GM19239 (cell line): ENCODE data around the gene SLC9A9.
A peak's percentile ranks its signal among the peaks of the same experiment; 100 is the strongest.
"Not testable (repeated sequence)": the region's sequence is repeated elsewhere in the genome, so short reads cannot be mapped to it uniquely, and the experiment has no call there.

ENCODE experiments used
- DNase-seq: peaks from one replicate; pipeline ENCODE4 v3.0.0; 2011; ENCODE audit warnings: low spot score; ENCODE audit not compliant: insufficient read length
- FAIRE-seq: peaks from 2 replicates; lab custom pipeline; 2011; peaks lifted over from hg19 to GRCh38; lab: Jason Lieb, UNC

Gene SLC9A9

DNA sequence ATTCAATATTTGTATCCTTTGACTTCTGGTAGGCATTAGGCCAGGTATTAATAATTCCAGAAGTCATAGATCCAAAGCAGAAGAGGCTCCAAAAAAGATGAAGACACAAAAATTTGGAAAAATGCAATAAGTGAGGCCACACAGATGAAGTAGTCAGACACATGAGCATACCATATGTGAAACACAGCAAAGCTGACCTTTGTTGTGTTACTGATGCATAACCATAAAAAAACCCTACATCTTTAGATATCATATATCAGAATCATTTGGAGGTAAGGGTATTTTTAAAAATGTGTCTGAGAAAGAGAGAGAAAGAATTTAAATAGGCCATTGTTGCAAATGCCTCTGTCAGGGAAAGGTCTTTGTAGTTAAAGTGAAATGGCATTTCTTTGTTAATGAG, 314.9 kb downstream of the SLC9A9 start:
- peak; percentile 44 for FAIRE-seq
- DNase-seq, result no peak

DNA sequence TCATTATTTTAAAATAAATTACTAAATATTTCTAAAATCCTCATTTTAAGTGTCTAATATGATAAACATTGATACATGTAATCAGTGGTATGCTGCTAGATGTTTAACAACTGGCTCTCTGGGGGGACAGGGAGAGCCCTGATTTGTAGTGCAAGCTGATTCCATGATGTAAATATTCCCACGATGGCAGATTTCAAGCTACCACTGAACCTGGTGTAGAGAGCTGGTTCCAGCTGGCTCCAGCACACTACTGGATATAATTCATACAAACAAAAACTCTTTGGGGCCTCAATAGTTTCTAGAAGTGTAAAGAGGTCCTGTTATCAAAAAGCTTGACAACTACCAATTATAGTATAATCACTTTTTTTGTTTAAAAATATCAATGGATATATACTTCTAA, 316.2 kb downstream of the SLC9A9 start:
- FAIRE-seq (no peak), DNase-seq (no peak)

DNA sequence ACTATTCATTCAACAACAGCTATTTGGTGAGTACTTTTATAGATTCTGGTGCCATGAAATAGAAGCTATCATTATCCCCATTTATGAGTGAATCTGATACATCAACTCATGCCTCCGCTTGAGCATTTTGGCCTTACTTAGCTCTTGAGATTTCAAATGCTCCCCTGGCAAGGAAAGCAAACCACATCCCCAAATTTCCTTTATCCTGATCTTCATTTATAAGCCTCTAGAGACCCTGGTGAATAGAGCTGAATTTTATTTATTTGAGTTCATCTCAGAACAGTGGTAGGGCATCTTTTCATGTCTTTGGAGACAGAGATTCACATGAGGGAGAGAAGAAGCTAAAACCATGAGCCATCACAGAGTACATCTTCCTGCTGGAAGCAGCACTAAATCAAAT, 317.2 kb downstream of the SLC9A9 start:
- DNase-seq (no peak), FAIRE-seq (no peak)

- FAIRE-seq, result peak; percentile 84
- DNase-seq, result no peak
These were observed 318.5 kb downstream of the SLC9A9 start for GRCh38 chr3:143529798-143530197.

DNA sequence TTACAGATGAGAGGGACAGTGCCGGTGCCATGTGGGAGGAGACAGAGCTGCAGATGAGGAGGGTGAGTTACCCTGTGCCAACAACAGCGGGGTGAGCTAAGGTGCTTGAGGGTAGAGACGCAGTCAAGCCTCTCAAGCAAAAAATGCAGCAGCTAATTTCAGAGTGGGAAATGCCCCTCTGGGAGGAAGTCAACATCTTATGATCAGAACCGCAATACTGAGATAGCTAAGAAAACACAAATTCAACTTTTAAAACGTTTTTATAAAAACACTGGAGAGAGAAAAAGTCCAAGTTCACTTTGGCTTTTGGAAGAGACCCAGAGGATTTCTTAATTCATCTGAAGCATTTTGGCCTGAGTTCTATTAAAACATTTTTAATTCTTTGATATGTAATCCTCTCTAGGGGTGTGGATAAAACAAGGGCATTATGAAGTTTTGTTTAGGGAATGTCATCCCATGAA, 319.2 kb downstream of the SLC9A9 start:
- FAIRE-seq (peak; percentile 71), DNase-seq (no peak)

GRCh38 chr3:143526011-143526545, 322.2 kb downstream of the SLC9A9 start:
- FAIRE-seq (peak; percentile 33), DNase-seq (no peak)

- DNase-seq, result no peak
These were observed 322.9 kb downstream of the SLC9A9 start for GRCh38 chr3:143525408-143525807.

DNA sequence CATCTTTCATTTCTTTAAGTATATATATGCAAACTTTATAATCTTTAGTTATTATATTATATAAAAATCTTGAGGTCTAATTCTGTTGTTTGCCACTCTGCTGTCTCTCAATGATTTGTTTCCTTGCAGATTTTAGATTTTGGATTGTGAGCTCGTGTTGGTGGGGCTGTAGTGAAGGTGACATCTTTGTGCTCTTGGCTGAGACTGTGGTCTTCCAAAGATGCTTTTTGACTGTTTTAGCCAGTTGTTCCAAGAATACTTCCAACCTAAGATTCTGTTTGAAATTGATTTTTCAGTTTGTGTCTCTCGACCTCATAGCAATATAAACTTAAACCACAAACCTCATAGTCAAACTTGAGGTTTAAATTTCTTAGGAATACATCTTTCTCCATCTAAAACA, 326.5 kb downstream of the SLC9A9 start:
- FAIRE-seq, result no peak
- no peak for DNase-seq

More at GRCh38 chr3:143525408-143525807, 322.9 kb downstream of the SLC9A9 start:
- no peak for FAIRE-seq

DNA sequence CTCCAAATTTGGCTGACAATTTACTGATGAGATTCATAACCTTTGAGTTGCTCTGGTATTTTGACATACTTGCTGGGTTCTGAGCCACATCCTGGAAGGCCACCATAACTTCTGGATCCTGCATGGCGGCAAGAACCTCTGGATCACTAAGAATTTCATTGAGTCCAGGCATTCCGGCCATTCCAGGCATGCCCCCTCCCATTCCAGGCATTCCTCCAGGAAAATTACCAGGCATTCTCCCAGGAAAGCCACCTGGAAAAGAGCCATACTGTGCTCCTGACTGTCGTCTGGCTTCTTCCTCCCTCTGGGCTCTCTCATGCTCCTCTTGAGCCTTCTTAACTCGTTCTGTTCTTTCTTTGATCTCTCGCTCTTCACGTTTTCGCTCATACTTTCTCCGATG, 331.1 kb downstream of the SLC9A9 start:
- not testable (repeated sequence) for FAIRE-seq, DNase-seq

- DNase-seq, result no peak
- FAIRE-seq, result no peak
These were observed 333.4 kb downstream of the SLC9A9 start for GRCh38 chr3:143514874-143515273.

GRCh38 chr3:143514109-143514508, 334.2 kb downstream of the SLC9A9 start:
- DNase-seq, result no peak
- FAIRE-seq, result no peak

DNA sequence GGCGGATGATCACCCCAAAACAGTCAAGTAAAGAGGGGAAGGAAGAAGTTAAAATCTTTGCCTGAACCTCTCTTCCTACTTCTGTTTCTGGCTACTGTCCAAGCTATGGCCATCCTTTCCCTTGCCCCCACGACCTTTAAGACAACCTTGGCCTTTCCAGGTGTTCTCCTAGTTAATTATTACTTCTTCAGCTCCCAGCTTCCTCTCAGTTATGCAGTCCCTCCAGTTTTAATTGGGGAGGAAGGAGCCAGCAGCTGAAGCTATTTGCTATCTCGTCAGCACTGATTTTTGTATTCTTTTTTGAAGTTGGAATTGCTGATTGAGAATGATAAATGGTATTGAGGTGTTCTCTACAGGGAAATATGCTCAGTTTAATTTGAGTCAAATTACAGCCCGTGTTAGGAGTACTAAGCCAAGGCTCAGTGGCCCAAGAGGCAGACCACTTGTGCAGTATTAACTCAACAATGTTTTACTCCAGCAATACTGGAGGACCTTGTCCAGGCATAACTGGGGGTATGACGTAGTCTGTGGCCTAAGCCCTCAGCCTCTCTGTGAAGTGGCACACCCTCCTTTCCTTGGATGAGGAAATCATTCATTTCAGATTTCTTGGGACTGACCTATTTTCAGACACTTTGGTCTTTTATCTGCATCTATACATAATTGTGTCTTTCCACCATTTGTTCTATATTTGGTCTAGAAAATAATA, 336.9 kb downstream of the SLC9A9 start:
- DNase-seq (no peak), FAIRE-seq (no peak)

DNA sequence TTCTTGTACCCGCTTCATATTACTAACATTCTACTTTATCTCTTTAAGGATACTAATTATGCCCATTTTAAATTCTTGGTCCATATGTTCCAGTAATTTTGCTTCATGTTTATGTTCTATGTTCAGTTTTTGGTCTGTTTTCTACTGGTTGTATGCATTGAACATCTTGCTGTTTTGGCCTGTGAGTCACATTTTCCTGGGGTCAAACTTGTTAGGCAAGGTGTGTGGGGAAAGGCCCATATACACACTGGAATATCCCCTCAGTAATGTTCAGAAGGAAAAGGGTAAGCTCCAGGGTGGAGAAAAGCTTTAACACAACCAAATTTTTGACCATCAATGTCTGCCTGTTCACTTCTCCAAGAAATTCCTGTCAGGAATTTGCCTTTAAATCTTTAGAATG, 337.7 kb downstream of the SLC9A9 start:
- FAIRE-seq (no peak), DNase-seq (no peak)

DNA sequence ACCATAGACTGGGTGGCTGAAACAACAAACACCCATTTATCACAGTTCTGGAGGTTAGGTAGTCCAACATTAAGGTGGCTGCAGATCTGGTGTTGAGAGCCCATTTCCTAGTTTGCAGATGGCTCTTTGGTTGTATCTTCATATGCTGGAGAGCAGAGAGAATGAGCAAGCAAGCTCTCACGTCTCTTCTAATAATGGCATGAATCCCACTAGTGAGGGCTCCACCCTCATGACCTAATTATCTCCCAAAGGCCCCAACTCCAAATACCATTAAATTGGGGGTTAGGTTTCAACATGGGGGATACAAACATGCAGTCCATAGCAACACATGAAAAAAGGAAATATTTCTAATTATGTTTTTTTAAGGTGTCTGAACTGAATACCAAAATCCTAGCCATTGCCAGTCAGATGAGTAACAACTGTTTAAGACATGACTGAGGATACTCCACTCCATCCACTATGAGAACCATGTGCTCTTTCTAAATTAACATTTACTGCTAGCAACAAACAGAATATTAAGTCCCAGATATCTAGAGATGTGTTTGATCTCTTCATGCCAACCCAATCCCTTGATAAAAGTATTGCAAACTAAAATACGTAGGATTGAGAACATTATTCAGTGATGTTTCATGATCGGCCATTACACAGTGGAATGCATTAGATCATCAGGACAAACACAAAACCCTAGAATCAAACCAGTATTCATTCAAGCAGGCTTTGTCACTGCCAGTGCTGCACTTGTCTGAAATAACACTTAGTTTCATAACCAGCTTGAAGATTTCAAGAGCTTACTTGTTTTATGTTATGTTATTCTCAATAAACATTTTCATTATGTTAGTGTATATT, 340.3 kb downstream of the SLC9A9 start:
- DNase-seq, result no peak

GRCh38 chr3:143506190-143506589, 342.1 kb downstream of the SLC9A9 start:
- no peak for DNase-seq
- FAIRE-seq, result no peak

More for the DNA sequence above, 340.3 kb downstream of the SLC9A9 start:
- peak; percentile 51 for FAIRE-seq

- no peak for DNase-seq
- FAIRE-seq, result no peak
These were observed 344.9 kb downstream of the SLC9A9 start for GRCh38 chr3:143503325-143503885.

GRCh38 chr3:143502081-143502480, 346.2 kb downstream of the SLC9A9 start:
- FAIRE-seq (no peak), DNase-seq (no peak)

DNA sequence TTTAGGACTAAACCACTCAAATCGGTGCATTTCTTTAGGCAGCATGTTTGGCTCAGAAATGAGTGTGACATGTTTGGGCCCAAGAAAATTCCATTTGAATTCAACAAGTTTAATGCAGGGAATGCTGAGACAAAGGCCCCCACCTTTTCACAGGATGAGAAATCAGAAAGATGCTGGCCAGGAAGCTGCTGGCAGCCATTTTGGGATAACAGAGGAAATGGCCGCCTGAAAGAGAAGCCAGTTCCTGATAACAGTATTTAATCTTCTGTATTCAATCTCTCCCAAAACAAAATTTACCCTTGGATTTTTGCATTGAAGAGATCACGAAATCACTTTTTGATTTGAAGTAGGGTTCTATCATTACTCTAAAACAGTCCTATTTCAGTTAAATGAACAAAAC, 350.9 kb downstream of the SLC9A9 start:
- FAIRE-seq (no peak), DNase-seq (no peak)

DNA sequence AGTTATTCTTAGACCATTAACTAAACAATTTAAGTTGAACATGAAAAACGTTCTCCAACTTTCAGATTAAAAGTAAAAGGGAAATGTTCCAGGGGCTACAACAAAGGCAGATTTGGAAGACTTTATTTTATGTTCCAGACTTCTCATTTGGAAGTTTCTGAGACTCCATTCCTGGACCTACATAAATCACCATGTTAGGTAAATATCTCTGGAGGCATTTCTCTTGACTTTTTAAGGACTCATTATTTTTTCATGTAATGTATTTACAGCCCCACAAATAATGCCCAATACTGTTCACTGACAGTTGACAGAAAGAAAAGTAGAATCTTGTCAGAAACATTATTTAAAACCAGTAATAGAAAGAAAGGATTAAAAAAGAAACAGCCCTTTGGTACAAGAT, 352.1 kb downstream of the SLC9A9 start:
- FAIRE-seq, result no peak

GRCh38 chr3:143495527-143495926, 352.7 kb downstream of the SLC9A9 start:
- FAIRE-seq (no peak), DNase-seq (no peak)

More for the DNA sequence above, 352.1 kb downstream of the SLC9A9 start:
- DNase-seq, result no peak

DNA sequence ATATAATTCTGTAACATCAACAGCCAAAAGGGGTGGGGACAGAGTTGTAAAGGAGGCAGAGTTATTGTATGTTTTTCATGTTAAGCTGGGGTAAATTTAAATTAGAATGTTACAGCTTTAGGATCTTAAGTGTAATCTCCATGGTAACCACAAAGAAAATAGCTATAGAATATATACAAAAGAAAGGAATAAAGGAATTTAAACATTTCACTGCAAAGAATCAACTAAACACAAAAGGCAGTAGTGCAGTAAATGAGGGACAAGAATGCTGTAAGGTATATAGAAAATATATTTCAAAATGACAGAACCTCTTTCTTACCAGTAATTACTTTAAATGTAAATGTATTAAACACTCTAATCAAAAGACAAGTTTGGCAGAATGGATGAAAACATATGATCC, 361.7 kb downstream of the SLC9A9 start:
- no peak for DNase-seq
- FAIRE-seq, result no peak
